ES-I3 (cell line): Measurements from ENCODE around the gene DCPS.
"Not testable (repeated sequence)": the region's sequence is repeated elsewhere in the genome, so short reads cannot be mapped to it uniquely, and the experiment has no call there.

Experiments used
- H3K36me3 ChIP-seq: 2 replicates; pipeline ENCODE4 v1.6.1; 2013; ENCODE audit warnings: mild to moderate bottlenecking, low read length, control low read depth, moderate library complexity; ENCODE audit not compliant: insufficient read depth
- H3K4me1 ChIP-seq: 2 replicates; pipeline ENCODE4 v1.6.1; 2013; ENCODE audit warnings: mild to moderate bottlenecking, control low read depth, low read length; ENCODE audit not compliant: insufficient read depth
- H3K9ac ChIP-seq: 2 replicates; pipeline ENCODE4 v1.6.1; 2013; ENCODE audit warnings: low read depth, mild to moderate bottlenecking, low read length, moderate library complexity
- H3K9me3 ChIP-seq: 2 replicates; pipeline ENCODE4 v1.6.1; 2013; ENCODE audit warnings: mild to moderate bottlenecking, low read length, moderate library complexity; ENCODE audit not compliant: control insufficient read depth, insufficient read depth

DCPS gene

DNA sequence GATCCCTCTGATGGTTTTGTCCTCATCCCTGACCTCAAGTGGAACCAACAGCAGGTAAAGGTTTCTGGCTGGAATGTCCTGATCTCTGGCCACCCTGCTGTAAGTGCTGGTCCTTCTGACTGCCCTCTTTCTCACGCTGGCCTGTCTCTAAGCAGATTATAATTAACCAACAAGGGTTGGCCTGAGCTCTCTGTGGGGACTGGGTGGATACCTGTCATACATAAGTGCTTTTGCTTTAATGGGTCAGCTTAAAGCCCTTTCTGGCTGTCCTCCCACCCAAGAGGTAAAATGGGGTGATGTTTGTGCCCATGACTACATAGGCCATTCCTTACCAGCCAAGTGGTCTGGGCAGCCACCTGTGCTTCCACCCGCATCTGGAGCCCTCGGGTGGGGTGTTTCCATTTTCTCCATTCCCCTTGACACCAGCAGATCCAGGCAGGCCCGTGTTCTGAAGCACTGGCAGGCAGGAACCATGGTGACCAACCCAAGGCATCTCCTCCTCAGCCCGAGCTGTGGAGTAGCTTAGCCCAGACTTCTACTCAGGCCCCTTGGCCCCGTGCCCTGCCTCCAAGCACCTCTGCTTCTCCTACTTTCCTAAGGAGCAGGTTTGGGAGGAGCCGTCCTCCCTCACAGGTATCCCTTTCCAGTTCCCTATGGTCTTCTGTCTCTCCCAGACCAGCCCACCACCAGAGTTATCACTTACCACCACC, 34.6 kb downstream of the DCPS start:
- Histone ChIP-seq H3K9me3 (no peaks in the 10 kb centered on the region), H3K36me3 (no peaks in the 10 kb centered on the region; the same call in 1 of the 2 replicates), H3K4me1 (peaks cover 10% of the 10 kb centered on the region), H3K9ac (no peak overlapping the region)

DNA sequence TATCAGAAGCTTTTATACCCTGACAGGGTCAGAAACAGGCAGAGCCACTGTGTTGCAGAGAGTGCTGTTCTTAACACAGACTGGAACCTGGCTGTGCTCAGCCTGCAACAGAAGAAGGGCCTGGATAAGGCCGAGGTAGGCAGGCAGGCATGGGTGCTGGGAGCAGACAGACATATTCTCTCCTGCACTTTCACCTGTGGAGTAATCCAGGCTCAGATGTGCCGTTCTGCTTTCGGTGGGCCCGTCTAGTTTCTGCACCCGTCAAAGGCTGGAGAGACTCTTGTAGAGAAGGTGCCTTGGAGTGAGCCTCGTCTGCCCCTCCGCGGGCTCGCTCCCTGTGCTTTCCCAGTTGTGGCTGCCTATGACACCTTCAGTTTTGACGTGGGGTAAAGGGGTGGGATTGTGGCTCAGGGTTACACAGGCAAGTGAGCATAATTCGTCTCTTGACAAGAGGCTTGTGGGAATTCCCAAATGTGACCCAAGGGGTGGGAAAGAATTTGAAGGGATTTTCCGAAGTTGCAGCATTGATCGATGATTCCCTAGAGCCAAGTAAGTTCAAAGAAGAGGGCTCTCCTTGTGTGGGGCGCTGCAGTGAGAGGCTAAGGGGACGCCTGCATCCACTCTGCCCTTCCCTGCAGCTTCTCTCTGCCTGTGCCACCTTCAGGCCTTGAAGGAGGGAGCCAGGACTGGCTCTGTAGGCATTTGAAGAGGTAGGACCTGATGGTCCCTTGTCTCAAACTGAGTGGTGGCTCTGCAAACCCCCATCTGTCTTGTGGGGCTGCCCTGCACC, 35.4 kb downstream of the DCPS start:
- no peaks in the 10 kb centered on the region; the same call in 1 of the 2 replicates for H3K36me3 ChIP-seq
- no peak overlapping the region for H3K9ac ChIP-seq
- no peaks in the 10 kb centered on the region for H3K9me3 ChIP-seq
- peaks cover 10% of the 10 kb centered on the region for H3K4me1 ChIP-seq

DNA sequence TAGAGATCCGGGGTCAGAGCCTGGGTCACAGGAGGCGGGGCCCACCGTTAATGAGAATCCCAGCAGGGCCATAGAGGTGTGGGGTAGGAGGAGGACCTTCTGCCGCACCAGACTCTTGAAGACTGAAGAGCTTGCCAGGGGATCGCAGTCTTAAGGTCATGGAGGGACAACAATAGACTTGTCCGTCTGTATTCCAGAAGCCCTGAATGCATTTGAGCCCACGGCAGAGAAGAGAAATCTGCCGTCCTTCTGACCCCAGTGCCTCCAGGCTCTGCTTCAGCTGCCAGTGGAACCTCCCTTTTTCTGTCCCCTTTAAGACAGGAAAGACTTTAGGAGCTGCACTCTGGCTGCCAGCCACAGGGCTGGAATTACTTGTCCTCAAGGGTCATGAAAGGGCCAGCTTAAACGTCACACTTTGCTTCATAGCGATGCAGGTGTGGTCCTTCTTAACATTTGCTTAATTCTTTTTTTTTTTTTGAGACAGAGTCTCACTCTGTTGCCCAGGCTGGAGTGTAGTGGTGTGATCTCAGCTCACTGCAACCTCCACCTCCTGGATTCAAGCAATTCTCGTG, 36.1 kb downstream of the DCPS start:
- H3K9ac ChIP-seq: no peak overlapping the region
- no peaks in the 10 kb centered on the region for H3K9me3 ChIP-seq
- H3K36me3 ChIP-seq: no peaks in the 10 kb centered on the region; the same call in 1 of the 2 replicates
- peaks cover 10% of the 10 kb centered on the region for H3K4me1 ChIP-seq

DNA sequence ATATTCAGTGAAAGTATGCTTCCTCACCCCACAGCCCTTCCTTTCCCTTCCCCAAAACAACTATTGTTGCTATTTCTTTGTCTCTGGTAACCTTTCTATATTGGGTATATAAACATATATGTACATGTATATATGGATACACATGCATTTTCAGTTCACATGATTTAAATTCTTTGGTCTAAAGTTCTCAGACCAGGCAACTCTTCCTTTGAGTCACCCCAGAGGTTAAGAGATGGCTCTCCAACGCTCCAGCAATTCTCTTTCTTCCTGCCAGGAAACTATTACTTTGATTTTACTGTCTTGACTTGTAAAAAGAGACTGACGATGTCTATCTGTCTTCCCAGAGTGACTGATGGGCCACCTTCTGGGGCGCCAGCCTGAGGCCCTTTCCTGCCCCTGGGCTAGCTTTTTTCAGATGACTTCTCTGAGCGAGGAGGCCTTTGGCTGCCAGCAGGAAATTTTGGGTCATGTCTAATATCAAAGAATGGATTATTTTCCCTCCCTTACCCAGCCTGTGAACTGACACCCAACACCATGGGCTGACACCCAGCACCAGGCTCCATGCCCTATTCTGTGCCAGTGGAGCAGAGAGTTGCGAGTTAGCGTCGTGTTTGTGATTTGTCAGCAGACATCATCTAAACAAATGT, 37.2 kb downstream of the DCPS start:
- no peak overlapping the region for H3K9ac ChIP-seq
- no peaks in the 10 kb centered on the region; the same call in 1 of the 2 replicates for H3K36me3 ChIP-seq
- peaks cover 13% of the 10 kb centered on the region for H3K4me1 ChIP-seq

DNA sequence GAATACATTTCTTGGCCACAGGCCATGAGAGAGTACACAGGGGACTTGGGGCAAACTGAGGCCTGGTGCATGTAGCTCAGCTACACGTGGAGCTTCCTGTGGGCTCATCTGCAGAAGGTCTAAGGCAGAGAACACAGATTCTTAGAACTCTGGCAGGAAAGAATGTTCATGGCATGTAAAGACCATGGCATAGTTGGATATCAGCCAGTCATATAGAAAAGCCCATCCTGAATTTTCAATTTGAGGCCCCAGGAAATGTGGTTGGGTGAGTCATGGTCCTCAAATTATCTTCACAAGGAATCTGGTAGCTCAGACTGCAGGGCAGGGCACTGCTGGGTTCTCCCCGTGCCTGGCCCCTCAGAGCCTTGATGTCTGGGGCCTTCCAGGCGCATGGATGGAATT, 37.9 kb downstream of the DCPS start:
- Histone ChIP-seq H3K9ac (no peak overlapping the region), H3K4me1 (peaks cover 16% of the 10 kb centered on the region), H3K9me3 (no peaks in the 10 kb centered on the region), H3K36me3 (no peaks in the 10 kb centered on the region; the same call in 1 of the 2 replicates)

More for the DNA sequence above, 37.2 kb downstream of the DCPS start:
- H3K9me3 ChIP-seq: no peaks in the 10 kb centered on the region

DNA sequence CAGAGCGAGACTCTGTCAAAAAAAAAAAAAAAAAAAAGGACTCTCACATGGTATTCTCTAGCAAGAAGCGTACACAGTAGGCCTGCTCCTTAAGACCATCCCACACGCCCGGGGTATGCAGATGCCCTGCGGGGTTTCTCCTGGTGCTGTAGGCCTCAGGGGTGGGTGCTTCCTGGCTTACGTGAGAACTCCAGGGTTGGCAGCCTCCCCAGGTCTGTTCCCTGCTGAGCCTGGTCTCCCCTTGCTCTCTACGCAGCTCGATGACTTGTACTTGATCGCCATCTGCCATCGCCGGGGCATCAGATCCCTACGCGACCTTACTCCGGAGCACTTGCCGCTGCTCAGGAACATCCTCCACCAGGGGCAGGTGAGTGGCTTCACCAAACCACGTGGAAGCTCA, 39.2 kb downstream of the DCPS start:
- Histone ChIP-seq H3K36me3 (no peaks in the 10 kb centered on the region; the same call in 1 of the 2 replicates), H3K9ac (no peak overlapping the region), H3K9me3 (no peaks in the 10 kb centered on the region), H3K4me1 (peaks cover 14% of the 10 kb centered on the region)

DNA sequence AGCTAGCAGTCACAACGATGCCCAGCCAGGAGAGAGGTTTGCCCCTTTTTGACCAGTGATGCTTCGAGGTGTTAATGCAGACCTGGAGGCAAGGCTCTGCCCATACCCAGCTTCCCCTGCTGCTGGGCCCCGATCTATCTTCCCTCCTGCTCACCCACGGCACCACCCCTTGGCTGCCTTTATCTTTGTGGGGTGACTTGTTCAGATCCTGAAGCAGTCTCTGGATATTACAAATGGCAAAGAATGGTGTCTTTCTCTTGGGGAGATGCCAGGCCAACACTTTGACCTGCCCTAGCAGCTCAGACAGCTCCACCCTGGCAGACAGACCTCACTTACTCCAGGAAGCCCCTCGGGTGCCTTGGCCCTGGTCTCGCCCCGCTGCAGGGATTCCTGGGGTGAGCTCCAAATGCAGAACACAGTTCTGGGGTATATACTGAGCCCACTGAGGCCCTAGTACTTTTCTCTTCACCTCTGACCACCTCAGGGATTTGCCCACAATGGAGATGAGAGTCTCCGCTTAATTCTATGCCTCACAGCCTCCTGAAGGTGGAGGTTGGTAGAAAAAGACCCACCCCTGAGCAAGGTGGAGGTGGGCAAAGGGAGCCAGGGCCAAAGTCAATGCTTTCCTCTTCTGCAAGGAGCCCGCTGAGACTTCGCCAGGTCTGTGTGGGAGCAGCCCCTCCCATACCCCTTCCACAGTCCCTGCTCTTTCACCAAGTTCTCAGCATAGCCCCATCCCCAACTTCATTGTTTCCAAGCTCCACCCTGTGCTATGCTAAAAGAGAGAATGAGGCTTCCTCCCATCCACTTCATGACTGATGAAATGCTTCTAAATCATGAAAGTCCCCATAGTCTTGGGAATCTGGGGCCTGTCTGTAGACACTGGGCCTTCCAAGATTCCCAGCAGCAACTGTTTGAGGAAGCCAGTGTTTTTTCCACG, 40.6 kb downstream of the DCPS start:
- Histone ChIP-seq H3K36me3 (no peaks in the 10 kb centered on the region), H3K4me1 (peaks cover 14% of the 10 kb centered on the region), H3K9me3 (no peaks in the 10 kb centered on the region), H3K9ac (no peak overlapping the region)

DNA sequence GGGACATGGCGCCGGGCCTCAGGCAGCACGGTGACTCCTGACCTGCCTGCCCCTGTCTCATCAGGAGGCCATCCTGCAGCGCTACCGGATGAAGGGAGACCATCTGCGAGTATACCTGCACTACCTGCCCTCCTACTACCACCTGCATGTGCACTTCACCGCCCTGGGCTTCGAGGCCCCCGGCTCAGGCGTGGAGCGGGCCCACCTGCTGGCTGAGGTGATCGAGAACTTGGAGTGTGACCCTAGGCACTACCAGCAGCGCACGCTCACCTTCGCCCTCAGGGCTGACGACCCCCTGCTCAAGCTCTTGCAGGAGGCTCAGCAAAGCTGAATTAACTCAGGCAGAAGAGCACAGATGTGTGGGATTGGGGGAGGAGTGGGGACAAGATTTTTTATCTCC, 41.4 kb downstream of the DCPS start:
- H3K4me1 ChIP-seq: peaks cover 14% of the 10 kb centered on the region
- H3K9ac ChIP-seq: no peak overlapping the region
- no peaks in the 10 kb centered on the region for H3K9me3 ChIP-seq
- no peaks in the 10 kb centered on the region for H3K36me3 ChIP-seq

DNA sequence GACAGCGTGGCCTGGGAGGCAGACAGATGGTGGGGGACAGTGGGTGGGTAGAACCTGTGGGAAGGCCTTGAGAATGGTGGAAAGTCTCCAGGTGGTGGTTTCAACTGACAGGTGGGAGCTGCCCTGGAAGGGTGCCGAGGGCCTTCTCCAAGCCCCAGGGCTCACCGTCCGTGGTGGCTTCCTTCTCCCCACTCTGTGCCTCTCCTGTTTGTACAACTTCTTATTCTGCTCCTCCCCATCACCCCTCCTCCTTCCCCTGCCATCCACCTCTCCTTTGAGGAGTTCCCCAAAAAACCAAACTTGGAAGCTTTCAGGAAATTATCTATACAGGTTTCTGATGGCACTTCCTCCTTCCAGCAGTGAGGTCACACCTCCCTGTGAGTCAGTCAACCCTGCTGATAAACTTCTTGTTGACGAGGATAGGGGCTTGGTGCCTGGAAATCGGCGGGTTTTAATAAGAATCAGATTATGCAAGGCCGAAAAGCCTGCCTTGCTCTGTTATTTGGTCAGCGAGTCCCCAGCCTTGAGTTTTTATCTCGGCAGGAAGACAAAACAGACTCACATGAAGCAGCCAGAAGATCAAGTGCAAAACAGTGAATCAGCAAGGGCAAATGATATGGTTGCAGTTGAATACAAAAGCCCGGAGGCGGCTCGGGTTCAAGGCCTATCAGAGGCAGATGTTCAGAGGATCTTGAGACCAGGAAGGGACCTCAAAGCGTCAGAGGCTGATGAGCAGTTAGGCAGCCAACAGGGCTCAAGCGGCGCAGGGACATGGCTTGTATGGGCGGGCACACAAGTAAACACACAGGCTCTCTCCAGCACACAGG, 42.1 kb downstream of the DCPS start:
- no peak overlapping the region for H3K9ac ChIP-seq
- no peaks in the 10 kb centered on the region for H3K9me3 ChIP-seq
- peaks cover 14% of the 10 kb centered on the region for H3K4me1 ChIP-seq
- no peaks in the 10 kb centered on the region; the same call in 1 of the 2 replicates for H3K36me3 ChIP-seq

DNA sequence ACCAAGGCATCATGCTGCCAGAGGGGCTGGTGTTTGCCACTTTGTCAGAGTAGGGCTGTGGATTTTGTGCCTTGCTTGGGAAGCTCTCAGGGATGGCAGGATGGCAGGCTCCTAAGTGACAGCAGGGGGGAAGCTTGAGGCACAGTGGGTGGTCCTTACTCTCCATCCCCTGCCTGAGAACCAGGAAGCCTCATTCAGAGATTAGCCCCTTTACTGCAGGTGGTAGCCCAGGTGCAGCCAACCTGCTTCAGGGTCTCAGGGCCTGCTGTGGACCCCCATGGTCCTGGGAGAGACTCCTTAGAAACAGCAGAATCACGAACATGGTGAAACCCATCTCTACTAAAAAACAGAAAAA, 42.7 kb downstream of the DCPS start:
- H3K9ac ChIP-seq: no peak overlapping the region

DNA sequence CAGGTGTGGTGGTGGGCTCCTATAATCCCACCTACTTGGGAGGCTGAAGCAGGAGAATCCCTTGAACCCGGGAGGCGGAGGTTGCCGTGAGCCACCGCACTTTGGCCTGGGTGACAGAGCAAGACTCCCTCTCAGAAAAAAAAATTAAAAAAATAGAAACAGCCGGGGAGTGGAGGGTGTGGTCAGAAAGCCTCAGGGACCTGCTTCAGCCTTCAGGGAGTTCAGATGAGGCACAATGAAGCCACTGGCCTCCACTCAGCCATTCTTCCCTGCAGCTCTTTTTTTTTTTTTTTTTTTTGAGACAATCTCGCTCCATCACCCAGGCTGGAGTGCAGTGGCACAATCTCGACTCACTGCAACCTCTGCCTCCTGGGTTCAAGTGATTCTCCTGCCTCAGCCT, 43.1 kb downstream of the DCPS start:
- not testable (repeated sequence) for H3K9ac ChIP-seq, H3K9me3 ChIP-seq, H3K36me3 ChIP-seq
- H3K4me1 ChIP-seq: peaks cover 14% of the 10 kb centered on the region

More for the DNA sequence above, 42.7 kb downstream of the DCPS start:
- peaks cover 14% of the 10 kb centered on the region for H3K4me1 ChIP-seq
- no peaks in the 10 kb centered on the region; the same call in 1 of the 2 replicates for H3K36me3 ChIP-seq
- H3K9me3 ChIP-seq: no peaks in the 10 kb centered on the region

DNA sequence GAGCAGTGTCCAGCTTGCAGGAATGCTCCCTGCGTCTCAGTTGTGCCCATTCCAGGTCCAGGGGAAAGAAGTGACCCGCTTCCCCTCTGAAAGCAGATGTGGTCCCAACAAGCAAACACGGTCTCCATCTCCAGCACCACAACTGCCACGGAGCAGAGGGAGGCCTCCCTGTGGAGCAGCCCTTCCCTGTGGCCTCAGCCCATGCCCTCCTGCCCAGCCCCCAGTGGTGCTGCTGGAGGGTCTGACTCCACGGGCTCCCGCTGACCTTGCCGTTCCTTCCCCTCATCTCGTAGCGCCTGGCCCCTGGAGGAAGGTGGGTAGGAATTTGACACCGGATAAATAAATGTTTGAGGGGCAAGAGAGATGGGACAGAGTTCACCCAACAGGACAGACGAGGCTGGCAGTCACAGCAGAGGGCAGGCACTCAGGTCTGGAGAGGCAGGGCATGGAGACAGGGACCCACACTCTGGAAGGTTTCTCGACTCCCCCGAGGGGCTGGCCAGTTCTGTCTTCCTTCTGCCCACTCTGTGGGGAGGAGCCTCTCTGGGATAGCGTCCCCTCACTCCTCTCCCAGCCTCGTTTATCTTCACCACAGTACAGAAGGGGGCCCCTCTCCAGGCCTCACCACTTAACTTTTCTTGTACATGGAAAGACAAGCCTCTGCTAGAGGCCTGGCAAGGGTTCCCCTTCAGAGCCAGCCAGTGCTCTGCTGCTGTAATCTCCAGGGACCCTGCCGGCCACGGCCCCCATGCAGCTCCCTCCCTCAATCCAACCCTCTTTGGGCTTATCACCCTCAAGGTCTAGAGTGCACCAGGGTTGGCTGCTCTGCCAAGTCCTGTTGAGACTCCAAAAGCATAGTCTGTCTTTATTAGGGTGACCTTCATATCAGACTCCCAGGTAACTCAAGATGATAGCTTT, 44.1 kb downstream of the DCPS start:
- Histone ChIP-seq H3K9me3 (no peaks in the 10 kb centered on the region), H3K36me3 (no peaks in the 10 kb centered on the region; the same call in 1 of the 2 replicates), H3K4me1 (peaks cover 14% of the 10 kb centered on the region), H3K9ac (no peak overlapping the region)
